Kidney epithelial cell (primary cell): ENCODE measurements around the gene RFLNA. TPM values are rescaled to one million over a fixed set of nuclear protein-coding genes. Genes with fewer than 3 reads are reported as not detected.

ENCODE experiments used
- DNase-seq: peaks from one replicate; pipeline ENCODE4 v3.0.0-alpha.2; 2010; ENCODE audit warnings: low read depth
- H3K27me3 ChIP-seq: 2 replicates; pipeline ENCODE4 v1.6.0; 2011; ENCODE audit warnings: low read length; ENCODE audit not compliant: control insufficient read depth, insufficient read depth
- H3K36me3 ChIP-seq: 2 replicates; pipeline ENCODE4 v1.5.1; 2011; ENCODE audit warnings: low read length; ENCODE audit not compliant: control insufficient read depth, insufficient read depth
- H3K4me3 ChIP-seq: 2 replicates; pipeline ENCODE4 v1.5.1; 2011; ENCODE audit warnings: low read depth, mild to moderate bottlenecking, control low read depth, low read length
- CTCF ChIP-seq: IDR thresholded peaks from 2 replicates; pipeline ENCODE4 v1.5.1; 2011; ENCODE audit warnings: mild to moderate bottlenecking, moderate library complexity, low read length, control low read depth, inconsistent platforms; ENCODE audit not compliant: insufficient read depth, poor library complexity, severe bottlenecking
- total RNA-seq: library from RNA; depleted of rRNA; stranded (reverse); fragments of >200 nt; gene quantifications from 2 replicates; pipeline ENCODE4 v1.2.3, GENCODE V29; 2015

RFLNA gene
- total RNA-seq, 1 donor from 2014 or later: 0.54 TPM

GRCh38 chr12:124306686-124307555 is 12.0 kb downstream of the RFLNA start:
- DNase-seq: no peak
- Histone ChIP-seq H3K27me3 (peaks cover 7% of the 10 kb centered on the region), H3K4me3 (no peak overlapping the region), H3K36me3 (no peaks in the 10 kb centered on the region)
- TF ChIP-seq CTCF: no peak

GRCh38 chr12:124307556-124307825 is 12.6 kb downstream of the RFLNA start:
- no peak overlapping the region for H3K4me3 ChIP-seq

GRCh38 chr12:124308741-124309140 is 13.8 kb downstream of the RFLNA start:
- H3K4me3 ChIP-seq: no peak overlapping the region
- no peak for TF ChIP-seq CTCF
- peaks cover 8% of the 10 kb centered on the region for H3K27me3 ChIP-seq
- DNase-seq: no peak
- no peaks in the 10 kb centered on the region for H3K36me3 ChIP-seq

More at GRCh38 chr12:124307556-124307825, 12.6 kb downstream of the RFLNA start:
- Histone ChIP-seq H3K27me3 (peaks cover 7% of the 10 kb centered on the region), H3K36me3 (no peaks in the 10 kb centered on the region)
- TF ChIP-seq CTCF: no peak
- DNase-seq: no peak

- no peak overlapping the region for H3K4me3 ChIP-seq
- H3K36me3 ChIP-seq: no peaks in the 10 kb centered on the region
- peaks cover 13% of the 10 kb centered on the region for H3K27me3 ChIP-seq
- no peak for TF ChIP-seq CTCF
- no peak for DNase-seq
Measured at GRCh38 chr12:124309231-124309630, 14.3 kb downstream of the RFLNA start.

- peaks cover 13% of the 10 kb centered on the region for H3K27me3 ChIP-seq
- H3K36me3 ChIP-seq: no peaks in the 10 kb centered on the region
- TF ChIP-seq CTCF: no peak
- no peak for DNase-seq
- no peak overlapping the region for H3K4me3 ChIP-seq
Measured at GRCh38 chr12:124309744-124310143, 14.9 kb downstream of the RFLNA start.

- TF ChIP-seq CTCF: no peak
- H3K27me3 ChIP-seq: peaks cover 10% of the 10 kb centered on the region
- no peak overlapping the region for H3K4me3 ChIP-seq
- DNase-seq: no peak
- no peaks in the 10 kb centered on the region for H3K36me3 ChIP-seq
Measured at GRCh38 chr12:124310178-124310577, 15.3 kb downstream of the RFLNA start.
